ENCODE measurements around the gene PLCD4.

PLCD4 gene

GRCh38 chr2:218578272-218578877, 29.3 kb upstream of the PLCD4 start:
- H3K9ac ChIP-seq (ENCODE audit: low read depth, low read length): no peak overlapping the region

GRCh38 chr2:218582076-218582475, 25.6 kb upstream of the PLCD4 start:
- Histone ChIP-seq H3K4me1 (ENCODE audit: insufficient read depth, low read length) (peaks cover 13% of the 10 kb centered on the region; the same call in 1 of the 2 replicates), H3K36me3 (ENCODE audit: insufficient read depth, low read length) (peaks cover 12% of the 10 kb centered on the region), H3K9me3 (ENCODE audit: control insufficient read depth, insufficient read depth, low read length) (no peaks in the 10 kb centered on the region), H3K9ac (ENCODE audit: low read depth, low read length) (no peak overlapping the region)

More at GRCh38 chr2:218578272-218578877, 29.3 kb upstream of the PLCD4 start:
- no peaks in the 10 kb centered on the region for H3K9me3 ChIP-seq (ENCODE audit: control insufficient read depth, insufficient read depth, low read length)
- peaks cover 13% of the 10 kb centered on the region; the same call in 1 of the 2 replicates for H3K4me1 ChIP-seq (ENCODE audit: insufficient read depth, low read length)
- H3K36me3 ChIP-seq (ENCODE audit: insufficient read depth, low read length): peaks cover 7% of the 10 kb centered on the region

- Histone ChIP-seq H3K9ac (ENCODE audit: low read depth, low read length) (no peak overlapping the region), H3K36me3 (ENCODE audit: insufficient read depth, low read length) (peaks cover 12% of the 10 kb centered on the region), H3K4me1 (ENCODE audit: insufficient read depth, low read length) (no peaks in the 10 kb centered on the region), H3K9me3 (ENCODE audit: control insufficient read depth, insufficient read depth, low read length) (no peaks in the 10 kb centered on the region)
Observed at GRCh38 chr2:218583983-218584850, 23.5 kb upstream of the PLCD4 start.

- H3K4me1 ChIP-seq (ENCODE audit: insufficient read depth, low read length): no peaks in the 10 kb centered on the region
- H3K9me3 ChIP-seq (ENCODE audit: control insufficient read depth, insufficient read depth, low read length): no peaks in the 10 kb centered on the region
- peaks cover 22% of the 10 kb centered on the region for H3K36me3 ChIP-seq (ENCODE audit: insufficient read depth, low read length)
- H3K9ac ChIP-seq (ENCODE audit: low read depth, low read length): no peak overlapping the region
Observed at GRCh38 chr2:218585541-218585940, 22.2 kb upstream of the PLCD4 start.

GRCh38 chr2:218605432-218605831, 2.3 kb upstream of the PLCD4 start:
- H3K36me3 ChIP-seq (ENCODE audit: insufficient read depth, low read length): no peaks in the 10 kb centered on the region
- H3K4me1 ChIP-seq (ENCODE audit: insufficient read depth, low read length): 0 out of 2 replicates have a peak, but pooled peaks cover 4% of the 10 kb centered on the region
- H3K9me3 ChIP-seq (ENCODE audit: control insufficient read depth, insufficient read depth, low read length): no peaks in the 10 kb centered on the region
- no peak overlapping the region for H3K9ac ChIP-seq (ENCODE audit: low read depth, low read length)

- H3K4me1 ChIP-seq (ENCODE audit: insufficient read depth, low read length): no peaks in the 10 kb centered on the region
- H3K9ac ChIP-seq (ENCODE audit: low read depth, low read length): no peak overlapping the region
- no peaks in the 10 kb centered on the region for H3K9me3 ChIP-seq (ENCODE audit: control insufficient read depth, insufficient read depth, low read length)
- no peaks in the 10 kb centered on the region for H3K36me3 ChIP-seq (ENCODE audit: insufficient read depth, low read length)
Observed at GRCh38 chr2:218615868-218616315, 8.2 kb downstream of the PLCD4 start.

GRCh38 chr2:218618102-218618860, 10.6 kb downstream of the PLCD4 start:
- Histone ChIP-seq H3K9ac (ENCODE audit: low read depth, low read length) (no peak overlapping the region), H3K9me3 (ENCODE audit: control insufficient read depth, insufficient read depth, low read length) (no peaks in the 10 kb centered on the region), H3K36me3 (ENCODE audit: insufficient read depth, low read length) (no peaks in the 10 kb centered on the region), H3K4me1 (ENCODE audit: insufficient read depth, low read length) (no peaks in the 10 kb centered on the region)

- no peaks in the 10 kb centered on the region for H3K9me3 ChIP-seq (ENCODE audit: control insufficient read depth, insufficient read depth, low read length)
- H3K36me3 ChIP-seq (ENCODE audit: insufficient read depth, low read length): no peaks in the 10 kb centered on the region
- H3K9ac ChIP-seq (ENCODE audit: low read depth, low read length): no peak overlapping the region
- no peaks in the 10 kb centered on the region for H3K4me1 ChIP-seq (ENCODE audit: insufficient read depth, low read length)
Observed at GRCh38 chr2:218621007-218621406, 13.3 kb downstream of the PLCD4 start.

GRCh38 chr2:218622606-218623365, 15.1 kb downstream of the PLCD4 start:
- Histone ChIP-seq H3K9me3 (ENCODE audit: control insufficient read depth, insufficient read depth, low read length) (no peaks in the 10 kb centered on the region), H3K4me1 (ENCODE audit: insufficient read depth, low read length) (no peaks in the 10 kb centered on the region), H3K9ac (ENCODE audit: low read depth, low read length) (no peak overlapping the region), H3K36me3 (ENCODE audit: insufficient read depth, low read length) (no peaks in the 10 kb centered on the region)

- no peaks in the 10 kb centered on the region for H3K36me3 ChIP-seq (ENCODE audit: insufficient read depth, low read length)
- no peaks in the 10 kb centered on the region for H3K9me3 ChIP-seq (ENCODE audit: control insufficient read depth, insufficient read depth, low read length)
- H3K4me1 ChIP-seq (ENCODE audit: insufficient read depth, low read length): no peaks in the 10 kb centered on the region
- no peak overlapping the region for H3K9ac ChIP-seq (ENCODE audit: low read depth, low read length)
Observed at GRCh38 chr2:218623366-218623705, 15.6 kb downstream of the PLCD4 start.

- Histone ChIP-seq H3K9me3 (ENCODE audit: control insufficient read depth, insufficient read depth, low read length) (no peaks in the 10 kb centered on the region), H3K36me3 (ENCODE audit: insufficient read depth, low read length) (no peaks in the 10 kb centered on the region), H3K9ac (ENCODE audit: low read depth, low read length) (no peak overlapping the region), H3K4me1 (ENCODE audit: insufficient read depth, low read length) (no peaks in the 10 kb centered on the region)
Observed at GRCh38 chr2:218626369-218626768, 18.7 kb downstream of the PLCD4 start.

- Histone ChIP-seq H3K9ac (ENCODE audit: low read depth, low read length) (no peak overlapping the region), H3K36me3 (ENCODE audit: insufficient read depth, low read length) (0 out of 2 replicates have a peak, but pooled peaks cover 3% of the 10 kb centered on the region), H3K9me3 (ENCODE audit: control insufficient read depth, insufficient read depth, low read length) (no peaks in the 10 kb centered on the region), H3K4me1 (ENCODE audit: insufficient read depth, low read length) (no peaks in the 10 kb centered on the region)
Observed at GRCh38 chr2:218627939-218628338, 20.2 kb downstream of the PLCD4 start.

GRCh38 chr2:218631837-218632236, 24.1 kb downstream of the PLCD4 start:
- Histone ChIP-seq H3K36me3 (ENCODE audit: insufficient read depth, low read length) (peaks cover 23% of the 10 kb centered on the region), H3K4me1 (ENCODE audit: insufficient read depth, low read length) (no peaks in the 10 kb centered on the region), H3K9ac (ENCODE audit: low read depth, low read length) (no peak overlapping the region), H3K9me3 (ENCODE audit: control insufficient read depth, insufficient read depth, low read length) (no peaks in the 10 kb centered on the region)

GRCh38 chr2:218635719-218636118, 28.0 kb downstream of the PLCD4 start:
- Histone ChIP-seq H3K4me1 (ENCODE audit: insufficient read depth, low read length) (no peaks in the 10 kb centered on the region), H3K9ac (ENCODE audit: low read depth, low read length) (no peak overlapping the region), H3K36me3 (ENCODE audit: insufficient read depth, low read length) (peaks cover 51% of the 10 kb centered on the region), H3K9me3 (ENCODE audit: control insufficient read depth, insufficient read depth, low read length) (no peaks in the 10 kb centered on the region)
